GM23338 (cell line): ENCODE measurements around the gene MANEAL. TPM values are rescaled to one million over a fixed set of nuclear protein-coding genes. Genes with fewer than 3 reads are reported as not detected.

Source experiments
- ATAC-seq: fragments of 200-7000 bp; cut with Tn5 transposase; 3 replicates; pipeline ENCODE4 v1.9.1; 2020
- DNase-seq: peaks from one replicate; pipeline ENCODE4 v3.0.0-alpha.2; 2015; ENCODE audit warnings: low spot score
- H2AFZ ChIP-seq: fragments of 200-600 bp; sonication (generic); 2 replicates; pipeline ENCODE4 v1.8.0; 2016; ENCODE audit warnings: antibody characterized with exemption, mild to moderate bottlenecking, moderate library complexity
- H3F3A ChIP-seq: fragments of 200-600 bp; sonication (generic); replicated peaks from 2 replicates; pipeline ENCODE4 v1.8.0; 2017; ENCODE audit warnings: antibody characterized with exemption, mixed run types, low read depth
- H3K27ac ChIP-seq: fragments of 200-600 bp; sonication (generic); 2 replicates; pipeline ENCODE4 v1.6.1; 2016; ENCODE audit warnings: low read depth
- H3K27me3 ChIP-seq: fragments of 200-600 bp; sonication (generic); 2 replicates; pipeline ENCODE4 v1.8.0; 2016; ENCODE audit warnings: mild to moderate bottlenecking, mixed run types, moderate library complexity; ENCODE audit not compliant: insufficient read depth
- H3K36me3 ChIP-seq: fragments of 200-600 bp; sonication (generic); 2 replicates; pipeline ENCODE4 v1.8.0; 2016; ENCODE audit warnings: mild to moderate bottlenecking; ENCODE audit not compliant: insufficient read depth
- H3K4me1 ChIP-seq: fragments of 200-600 bp; sonication (generic); 2 replicates; pipeline ENCODE4 v1.8.0; 2016; ENCODE audit warnings: mild to moderate bottlenecking, moderate library complexity; ENCODE audit not compliant: insufficient read depth
- H3K4me2 ChIP-seq: fragments of 200-600 bp; sonication (generic); 2 replicates; pipeline ENCODE4 v1.7.1; 2017; ENCODE audit warnings: mixed run types
- H3K4me3 ChIP-seq: fragments of 200-600 bp; sonication (generic); 2 replicates; pipeline ENCODE4 v1.6.1; 2016; ENCODE audit warnings: mixed run types
- H3K79me2 ChIP-seq: fragments of 200-600 bp; sonication (generic); replicated peaks from 2 replicates; pipeline ENCODE4 v1.8.0; 2017; ENCODE audit warnings: mild to moderate bottlenecking; ENCODE audit not compliant: insufficient read depth
- H3K9me2 ChIP-seq: fragments of 200-600 bp; sonication (generic); 2 replicates; pipeline ENCODE4 v1.8.0; 2017; ENCODE audit not compliant: insufficient read depth
- H4K20me1 ChIP-seq: fragments of 200-600 bp; sonication (generic); replicated peaks from 2 replicates; pipeline ENCODE4 v1.8.0; 2017; ENCODE audit warnings: mild to moderate bottlenecking; ENCODE audit not compliant: insufficient read depth
- H3K27ac Mint-ChIP-seq: 2 replicates; pipeline ENCODE4 v1.8.0; 2020; ENCODE audit warnings: inconsistent platforms, mild to moderate bottlenecking, moderate library complexity, mixed read lengths
- H3K27me3 Mint-ChIP-seq: 3 replicates; pipeline ENCODE4 v1.8.0; 2022; ENCODE audit warnings: low read depth, mild to moderate bottlenecking, moderate library complexity, mixed read lengths, inconsistent platforms; ENCODE audit not compliant: insufficient read depth, poor library complexity
- H3K36me3 Mint-ChIP-seq: 3 replicates; pipeline ENCODE4 v1.8.0; 2021; ENCODE audit warnings: low read depth, mild to moderate bottlenecking, inconsistent platforms, moderate library complexity, mixed read lengths
- H3K4me1 Mint-ChIP-seq: 3 replicates; pipeline ENCODE4 v1.8.0; 2020; ENCODE audit warnings: mild to moderate bottlenecking, inconsistent platforms, mixed read lengths
- H3K4me3 Mint-ChIP-seq: 3 replicates; pipeline ENCODE4 v1.8.0; 2021; ENCODE audit warnings: moderate library complexity, mild to moderate bottlenecking, inconsistent platforms, mixed read lengths
- H3K9me3 Mint-ChIP-seq: 3 replicates; pipeline ENCODE4 v1.8.0; 2020; ENCODE audit warnings: moderate library complexity, mild to moderate bottlenecking, inconsistent platforms, mixed read lengths
- CREB1 ChIP-seq: fragments of 250-450 bp; sonication (Bioruptor Pico); IDR thresholded peaks from 2 replicates; pipeline ENCODE4 v1.5.0; 2020; ENCODE audit warnings: low read depth, mild to moderate bottlenecking, moderate library complexity
- ETS1 ChIP-seq: IDR thresholded peaks from 2 replicates; pipeline ENCODE4 v1.6.1; 2016; ENCODE audit warnings: antibody characterized with exemption
- EZH2 ChIP-seq: fragments of 200-600 bp; sonication (generic); IDR thresholded peaks from one replicate; pipeline ENCODE4 v1.8.0; 2017; ENCODE audit warnings: antibody characterized with exemption, mild to moderate bottlenecking, low read depth; ENCODE audit not compliant: unreplicated experiment
- NANOG ChIP-seq: IDR thresholded peaks from 2 replicates; pipeline ENCODE4 v1.6.1; 2016; ENCODE audit warnings: antibody characterized with exemption, borderline replicate concordance
- POLR2AphosphoS5 ChIP-seq: IDR thresholded peaks from 2 replicates; pipeline ENCODE4 v1.6.1; 2016; ENCODE audit warnings: antibody characterized with exemption, low read depth
- ZNF114 ChIP-seq: fragments of 250-450 bp; sonication (Bioruptor Pico); IDR thresholded peaks from 2 replicates; pipeline ENCODE4 v1.5.0; 2020; ENCODE audit warnings: mild to moderate bottlenecking, moderate library complexity
- ZNF331 ChIP-seq: fragments of 250-450 bp; sonication (Bioruptor Pico); IDR thresholded peaks from 2 replicates; pipeline ENCODE4 v1.5.0; 2020; ENCODE audit warnings: low read depth, mild to moderate bottlenecking, moderate library complexity
- polyA plus RNA-seq: library from polyadenylated mRNA; unstranded; fragments of >200 nt; fragmentation: Nextera tagmentation; extraction: Ambion mirVana; gene quantifications from 2 replicates; pipeline ENCODE4 v1.2.1, GENCODE V29; 2016
- total RNA-seq: library from RNA; depleted of rRNA; stranded (reverse); fragments of >200 nt; shearing (Covaris generic); gene quantifications from 2 replicates; pipeline ENCODE4 v1.2.3, GENCODE V29; 2014
- TF ChIP-seq, protein P1 (sequence below): fragments of 250-450 bp; sonication (Bioruptor Pico); IDR thresholded peaks from 2 replicates; pipeline ENCODE4 v1.5.0; 2020; ENCODE audit warnings: mild to moderate bottlenecking, moderate library complexity
- TF ChIP-seq, protein P2 (sequence below): IDR thresholded peaks from one replicate; pipeline ENCODE4 v1.6.1; 2018; ENCODE audit warnings: antibody characterized with exemption; ENCODE audit not compliant: unreplicated experiment

The MANEAL gene
- total and polyA plus RNA-seq, 2 experiments from 2014 or later: 2.3 to 8.1 TPM

DNA sequence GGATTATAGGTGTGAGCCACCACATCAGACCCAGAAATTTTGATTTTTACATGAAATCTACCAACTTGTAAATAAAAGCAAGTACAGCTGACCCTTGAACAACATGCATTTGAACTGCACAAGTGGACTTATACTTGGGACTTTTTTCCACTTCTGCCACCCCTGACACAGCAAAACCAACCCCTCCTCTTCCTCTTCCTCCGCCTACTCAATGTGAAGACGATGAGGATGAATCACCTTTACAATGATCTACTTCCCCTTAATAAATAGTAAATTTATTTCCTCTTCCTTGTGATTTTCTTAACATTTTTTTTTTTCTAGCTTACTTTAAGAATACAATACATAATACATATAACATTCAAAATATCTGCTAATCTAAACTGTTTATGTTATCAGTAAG, 31.9 kb downstream of the MANEAL start (continued):
- TF ChIP-seq, protein P1, sequence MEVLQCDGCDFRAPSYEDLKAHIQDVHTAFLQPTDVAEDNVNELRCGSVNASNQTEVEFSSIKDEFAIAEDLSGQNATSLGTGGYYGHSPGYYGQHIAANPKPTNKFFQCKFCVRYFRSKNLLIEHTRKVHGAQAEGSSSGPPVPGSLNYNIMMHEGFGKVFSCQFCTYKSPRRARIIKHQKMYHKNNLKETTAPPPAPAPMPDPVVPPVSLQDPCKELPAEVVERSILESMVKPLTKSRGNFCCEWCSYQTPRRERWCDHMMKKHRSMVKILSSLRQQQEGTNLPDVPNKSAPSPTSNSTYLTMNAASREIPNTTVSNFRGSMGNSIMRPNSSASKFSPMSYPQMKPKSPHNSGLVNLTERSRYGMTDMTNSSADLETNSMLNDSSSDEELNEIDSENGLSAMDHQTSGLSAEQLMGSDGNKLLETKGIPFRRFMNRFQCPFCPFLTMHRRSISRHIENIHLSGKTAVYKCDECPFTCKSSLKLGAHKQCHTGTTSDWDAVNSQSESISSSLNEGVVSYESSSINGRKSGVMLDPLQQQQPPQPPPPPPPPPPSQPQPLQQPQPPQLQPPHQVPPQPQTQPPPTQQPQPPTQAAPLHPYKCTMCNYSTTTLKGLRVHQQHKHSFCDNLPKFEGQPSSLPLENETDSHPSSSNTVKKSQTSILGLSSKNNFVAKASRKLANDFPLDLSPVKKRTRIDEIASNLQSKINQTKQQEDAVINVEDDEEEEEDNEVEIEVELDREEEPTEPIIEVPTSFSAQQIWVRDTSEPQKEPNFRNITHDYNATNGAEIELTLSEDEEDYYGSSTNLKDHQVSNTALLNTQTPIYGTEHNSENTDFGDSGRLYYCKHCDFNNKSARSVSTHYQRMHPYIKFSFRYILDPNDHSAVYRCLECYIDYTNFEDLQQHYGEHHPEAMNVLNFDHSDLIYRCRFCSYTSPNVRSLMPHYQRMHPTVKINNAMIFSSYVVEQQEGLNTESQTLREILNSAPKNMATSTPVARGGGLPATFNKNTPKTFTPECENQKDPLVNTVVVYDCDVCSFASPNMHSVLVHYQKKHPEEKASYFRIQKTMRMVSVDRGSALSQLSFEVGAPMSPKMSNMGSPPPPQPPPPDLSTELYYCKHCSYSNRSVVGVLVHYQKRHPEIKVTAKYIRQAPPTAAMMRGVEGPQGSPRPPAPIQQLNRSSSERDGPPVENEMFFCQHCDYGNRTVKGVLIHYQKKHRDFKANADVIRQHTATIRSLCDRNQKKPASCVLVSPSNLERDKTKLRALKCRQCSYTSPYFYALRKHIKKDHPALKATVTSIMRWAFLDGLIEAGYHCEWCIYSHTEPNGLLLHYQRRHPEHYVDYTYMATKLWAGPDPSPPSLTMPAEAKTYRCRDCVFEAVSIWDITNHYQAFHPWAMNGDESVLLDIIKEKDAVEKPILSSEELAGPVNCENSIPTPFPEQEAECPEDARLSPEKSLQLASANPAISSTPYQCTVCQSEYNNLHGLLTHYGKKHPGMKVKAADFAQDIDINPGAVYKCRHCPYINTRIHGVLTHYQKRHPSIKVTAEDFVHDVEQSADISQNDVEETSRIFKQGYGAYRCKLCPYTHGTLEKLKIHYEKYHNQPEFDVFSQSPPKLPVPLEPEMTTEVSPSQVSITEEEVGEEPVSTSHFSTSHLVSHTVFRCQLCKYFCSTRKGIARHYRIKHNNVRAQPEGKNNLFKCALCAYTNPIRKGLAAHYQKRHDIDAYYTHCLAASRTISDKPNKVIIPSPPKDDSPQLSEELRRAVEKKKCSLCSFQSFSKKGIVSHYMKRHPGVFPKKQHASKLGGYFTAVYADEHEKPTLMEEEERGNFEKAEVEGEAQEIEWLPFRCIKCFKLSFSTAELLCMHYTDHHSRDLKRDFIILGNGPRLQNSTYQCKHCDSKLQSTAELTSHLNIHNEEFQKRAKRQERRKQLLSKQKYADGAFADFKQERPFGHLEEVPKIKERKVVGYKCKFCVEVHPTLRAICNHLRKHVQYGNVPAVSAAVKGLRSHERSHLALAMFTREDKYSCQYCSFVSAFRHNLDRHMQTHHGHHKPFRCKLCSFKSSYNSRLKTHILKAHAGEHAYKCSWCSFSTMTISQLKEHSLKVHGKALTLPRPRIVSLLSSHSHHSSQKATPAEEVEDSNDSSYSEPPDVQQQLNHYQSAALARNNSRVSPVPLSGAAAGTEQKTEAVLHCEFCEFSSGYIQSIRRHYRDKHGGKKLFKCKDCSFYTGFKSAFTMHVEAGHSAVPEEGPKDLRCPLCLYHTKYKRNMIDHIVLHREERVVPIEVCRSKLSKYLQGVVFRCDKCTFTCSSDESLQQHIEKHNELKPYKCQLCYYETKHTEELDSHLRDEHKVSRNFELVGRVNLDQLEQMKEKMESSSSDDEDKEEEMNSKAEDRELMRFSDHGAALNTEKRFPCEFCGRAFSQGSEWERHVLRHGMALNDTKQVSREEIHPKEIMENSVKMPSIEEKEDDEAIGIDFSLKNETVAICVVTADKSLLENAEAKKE: no peak
- TF ChIP-seq NANOG (no peak), ZNF114 (no peak), ETS1 (no peak)

GRCh38 chr1:37828410-37829074, 34.9 kb downstream of the MANEAL start:
- H3K9me3 Mint-ChIP-seq: no peaks in the 10 kb centered on the region
- Histone ChIP-seq H3F3A (no peaks in the 10 kb centered on the region), H4K20me1 (peaks cover 3% of the 10 kb centered on the region; the same call in 1 of the 2 replicates), H3K36me3 (peaks cover 22% of the 10 kb centered on the region), H3K9me2 (no peaks in the 10 kb centered on the region), H2AFZ (no peak overlapping the region), H3K27ac (no peak overlapping the region), H3K79me2 (no peaks in the 10 kb centered on the region), H3K4me2 (no peak overlapping the region), H3K4me1 (no peaks in the 10 kb centered on the region), H3K27me3 (no peaks in the 10 kb centered on the region), H3K4me3 (no peak overlapping the region)
- no peak overlapping the region; the same call in 1 of the 2 replicates for H3K27ac Mint-ChIP-seq
- H3K27me3 Mint-ChIP-seq: no peaks in the 10 kb centered on the region
- H3K4me3 Mint-ChIP-seq: no peak overlapping the region
- peaks cover 30% of the 10 kb centered on the region for H3K36me3 Mint-ChIP-seq
- H3K4me1 Mint-ChIP-seq: no peaks in the 10 kb centered on the region
- DNase-seq: no peak
- no peak for ATAC-seq
- TF ChIP-seq EZH2 (no peak), POLR2AphosphoS5 (no peak), ZNF331 (CRISPR knock-in tag) (no peak), CREB1 (no peak)
- TF ChIP-seq, protein P2, sequence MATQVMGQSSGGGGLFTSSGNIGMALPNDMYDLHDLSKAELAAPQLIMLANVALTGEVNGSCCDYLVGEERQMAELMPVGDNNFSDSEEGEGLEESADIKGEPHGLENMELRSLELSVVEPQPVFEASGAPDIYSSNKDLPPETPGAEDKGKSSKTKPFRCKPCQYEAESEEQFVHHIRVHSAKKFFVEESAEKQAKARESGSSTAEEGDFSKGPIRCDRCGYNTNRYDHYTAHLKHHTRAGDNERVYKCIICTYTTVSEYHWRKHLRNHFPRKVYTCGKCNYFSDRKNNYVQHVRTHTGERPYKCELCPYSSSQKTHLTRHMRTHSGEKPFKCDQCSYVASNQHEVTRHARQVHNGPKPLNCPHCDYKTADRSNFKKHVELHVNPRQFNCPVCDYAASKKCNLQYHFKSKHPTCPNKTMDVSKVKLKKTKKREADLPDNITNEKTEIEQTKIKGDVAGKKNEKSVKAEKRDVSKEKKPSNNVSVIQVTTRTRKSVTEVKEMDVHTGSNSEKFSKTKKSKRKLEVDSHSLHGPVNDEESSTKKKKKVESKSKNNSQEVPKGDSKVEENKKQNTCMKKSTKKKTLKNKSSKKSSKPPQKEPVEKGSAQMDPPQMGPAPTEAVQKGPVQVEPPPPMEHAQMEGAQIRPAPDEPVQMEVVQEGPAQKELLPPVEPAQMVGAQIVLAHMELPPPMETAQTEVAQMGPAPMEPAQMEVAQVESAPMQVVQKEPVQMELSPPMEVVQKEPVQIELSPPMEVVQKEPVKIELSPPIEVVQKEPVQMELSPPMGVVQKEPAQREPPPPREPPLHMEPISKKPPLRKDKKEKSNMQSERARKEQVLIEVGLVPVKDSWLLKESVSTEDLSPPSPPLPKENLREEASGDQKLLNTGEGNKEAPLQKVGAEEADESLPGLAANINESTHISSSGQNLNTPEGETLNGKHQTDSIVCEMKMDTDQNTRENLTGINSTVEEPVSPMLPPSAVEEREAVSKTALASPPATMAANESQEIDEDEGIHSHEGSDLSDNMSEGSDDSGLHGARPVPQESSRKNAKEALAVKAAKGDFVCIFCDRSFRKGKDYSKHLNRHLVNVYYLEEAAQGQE: no peak
